Measurements from ENCODE around the gene PAK5. TPM values are rescaled to one million over a fixed set of nuclear protein-coding genes. Genes with fewer than 3 reads are reported as not detected.

Gene PAK5
- total and polyA plus RNA-seq, 10 donors, result not detected

DNA sequence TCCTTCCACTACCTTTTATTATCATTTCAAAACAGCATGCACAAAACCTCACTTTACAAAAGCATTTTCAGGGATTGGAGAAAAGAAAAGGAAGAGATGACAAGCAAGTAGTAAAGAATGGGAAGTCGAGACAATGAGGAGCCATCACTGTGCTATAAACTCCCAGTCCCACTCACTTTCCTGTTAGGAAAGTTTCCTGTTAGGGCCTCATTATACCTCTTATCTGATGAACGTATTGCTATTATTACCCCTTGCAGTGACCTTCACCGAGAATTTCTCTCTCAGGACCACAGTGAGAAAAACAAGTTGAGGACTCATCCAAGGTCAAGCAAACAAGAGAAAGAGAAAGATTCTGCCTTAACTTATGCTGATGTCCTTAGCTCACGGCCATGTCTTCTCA is 295.7 kb downstream of the PAK5 start:
- no peaks in the 10 kb centered on the region for H3K9me3 ChIP-seq
- peaks cover 0 to 4% (median 0%) of the 10 kb centered on the region in 7 donors for H3K27me3 ChIP-seq (replicated peaks in 1 of 7)
- 27 to 38% (median 38%) methylated on average over 4 of the region's 4 CpGs for WGBS, 5 donors
- H3K36me3 ChIP-seq, result no peaks in the 10 kb centered on the region
- TF ChIP-seq, protein P1, sequence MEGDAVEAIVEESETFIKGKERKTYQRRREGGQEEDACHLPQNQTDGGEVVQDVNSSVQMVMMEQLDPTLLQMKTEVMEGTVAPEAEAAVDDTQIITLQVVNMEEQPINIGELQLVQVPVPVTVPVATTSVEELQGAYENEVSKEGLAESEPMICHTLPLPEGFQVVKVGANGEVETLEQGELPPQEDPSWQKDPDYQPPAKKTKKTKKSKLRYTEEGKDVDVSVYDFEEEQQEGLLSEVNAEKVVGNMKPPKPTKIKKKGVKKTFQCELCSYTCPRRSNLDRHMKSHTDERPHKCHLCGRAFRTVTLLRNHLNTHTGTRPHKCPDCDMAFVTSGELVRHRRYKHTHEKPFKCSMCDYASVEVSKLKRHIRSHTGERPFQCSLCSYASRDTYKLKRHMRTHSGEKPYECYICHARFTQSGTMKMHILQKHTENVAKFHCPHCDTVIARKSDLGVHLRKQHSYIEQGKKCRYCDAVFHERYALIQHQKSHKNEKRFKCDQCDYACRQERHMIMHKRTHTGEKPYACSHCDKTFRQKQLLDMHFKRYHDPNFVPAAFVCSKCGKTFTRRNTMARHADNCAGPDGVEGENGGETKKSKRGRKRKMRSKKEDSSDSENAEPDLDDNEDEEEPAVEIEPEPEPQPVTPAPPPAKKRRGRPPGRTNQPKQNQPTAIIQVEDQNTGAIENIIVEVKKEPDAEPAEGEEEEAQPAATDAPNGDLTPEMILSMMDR (IDR thresholded peaks at IDR 0.05 in 8 of 11, conservative IDR thresholded peaks at IDR 0.05 in 3 of 11), result no peak
- TF ChIP-seq POLR2AphosphoS5 (IDR thresholded peaks at IDR 0.05), result no peak
- H3K4me3 ChIP-seq, result no peak overlapping the region
- no peaks in the 10 kb centered on the region for H3K4me1 ChIP-seq
- intact Hi-C loops (cut with DNase I; ENCODE audit: low total_unique reads), result no loop called here
- DNase-seq, result no peak
- no peak overlapping the region for H3K27ac ChIP-seq

DNA sequence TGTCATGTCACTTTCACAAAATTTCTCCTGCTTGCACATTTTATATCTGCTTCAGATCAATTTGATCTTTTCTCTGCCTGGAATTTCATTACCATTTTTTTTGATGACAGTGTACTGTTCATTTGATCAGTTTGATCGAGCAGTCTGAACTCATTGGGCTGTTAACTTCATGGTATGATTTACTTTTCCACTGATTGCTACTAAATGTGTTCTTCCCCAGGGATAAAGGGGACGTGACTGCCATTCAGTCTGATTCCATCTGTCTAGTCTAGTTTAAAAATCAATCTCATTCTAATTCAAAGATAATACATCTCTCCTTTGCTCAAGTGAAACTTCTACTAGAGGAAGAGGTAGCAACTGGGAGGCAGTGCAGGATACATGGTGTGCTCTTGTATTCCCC is 303.4 kb downstream of the PAK5 start:
- intact Hi-C loops (cut with DNase I; ENCODE audit: low total_unique reads), result no loop called here
- Histone ChIP-seq H3K4me1 (no peaks in the 10 kb centered on the region), H3K27me3 (replicated peaks in 1 of 7) (no peaks in the 10 kb centered on the region), H3K9me3 (no peaks in the 10 kb centered on the region), H3K27ac (no peak overlapping the region), H3K4me3 (no peak overlapping the region), H3K36me3 (no peaks in the 10 kb centered on the region)
- WGBS, 5 donors, result 66 to 90% (median 85%) methylated on average over 2 of the region's 2 CpGs
- TF ChIP-seq POLR2AphosphoS5 (IDR thresholded peaks at IDR 0.05) (no peak), POLR2A (IDR thresholded peaks at IDR 0.05) (no peak)
- TF ChIP-seq, protein P1 (IDR thresholded peaks at IDR 0.05 in 8 of 11, conservative IDR thresholded peaks at IDR 0.05 in 3 of 11), result no peak
- no peak for DNase-seq

DNA sequence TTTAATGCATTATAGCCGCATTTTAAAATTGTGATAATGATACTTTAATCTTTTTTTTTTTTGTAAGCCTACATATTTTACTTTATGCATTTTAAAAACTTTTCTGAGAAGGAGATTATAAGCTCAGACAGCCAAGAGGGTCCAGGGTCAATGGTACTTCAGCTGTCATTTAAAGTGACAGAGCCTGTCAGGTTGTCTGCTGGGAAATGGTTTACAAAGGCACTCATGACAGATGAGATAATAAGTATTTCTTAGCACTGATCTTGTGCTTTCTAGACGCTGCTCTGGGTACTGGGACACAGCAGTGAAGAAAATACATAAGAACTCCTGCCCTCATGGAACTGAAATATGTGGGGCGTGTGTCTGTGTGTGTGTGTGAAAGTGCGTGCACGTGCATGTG is 304.9 kb downstream of the PAK5 start:
- WGBS, 5 donors, result 80 to 85% (median 84%) methylated on average over 5 of the region's 5 CpGs
- H3K27me3 ChIP-seq (replicated peaks in 1 of 7), result no peaks in the 10 kb centered on the region
- no peak overlapping the region for H3K4me3 ChIP-seq
- no peaks in the 10 kb centered on the region for H3K36me3 ChIP-seq
- H3K4me1 ChIP-seq, result no peaks in the 10 kb centered on the region
- TF ChIP-seq POLR2A (IDR thresholded peaks at IDR 0.05) (no peak), POLR2AphosphoS5 (IDR thresholded peaks at IDR 0.05) (no peak)
- TF ChIP-seq, protein P1 (IDR thresholded peaks at IDR 0.05 in 8 of 11, conservative IDR thresholded peaks at IDR 0.05 in 3 of 11), result no peak
- no peaks in the 10 kb centered on the region for H3K9me3 ChIP-seq
- intact Hi-C loops (cut with DNase I; ENCODE audit: low total_unique reads), result no loop called here
- DNase-seq, result no peak
- H3K27ac ChIP-seq, result no peak overlapping the region

DNA sequence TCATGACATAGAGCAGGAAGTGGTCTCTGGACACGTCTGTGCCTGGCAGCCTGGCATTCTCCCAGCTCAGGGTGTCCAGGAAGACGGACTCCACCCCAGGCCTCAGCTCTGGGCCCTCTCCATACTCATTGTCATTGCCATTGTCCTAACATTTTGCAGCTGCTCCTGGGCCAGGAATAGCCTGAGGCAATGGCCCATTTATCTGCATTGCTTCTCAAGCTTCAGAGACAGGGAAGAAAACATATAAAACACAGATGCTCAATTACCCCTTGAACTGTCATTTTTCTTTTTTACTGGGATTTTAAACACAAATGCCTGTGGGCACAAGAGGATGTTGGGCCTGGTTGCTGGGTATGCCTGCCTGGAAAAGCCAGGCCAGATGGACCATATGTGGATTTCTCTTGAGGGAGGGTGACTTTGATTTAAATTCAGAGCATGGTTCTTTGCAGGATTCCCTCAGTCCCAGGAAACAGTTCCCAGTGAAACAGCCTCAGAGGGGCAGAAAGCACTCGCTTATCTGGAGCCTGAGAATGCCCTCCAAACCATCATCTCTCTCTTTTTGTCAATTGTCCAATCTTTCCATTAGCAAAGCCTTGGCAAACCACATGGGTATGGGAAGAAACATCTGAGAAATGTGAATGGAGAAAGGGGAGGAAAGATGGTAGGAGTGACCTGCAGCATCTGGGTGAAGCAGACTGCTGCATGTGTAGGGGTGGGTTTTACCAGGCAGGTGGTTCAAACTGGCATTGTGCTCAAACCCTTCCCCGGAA is 306.6 kb downstream of the PAK5 start:
- intact Hi-C loops (cut with DNase I; ENCODE audit: low total_unique reads), result no loop called here
- H3K36me3 ChIP-seq, result no peaks in the 10 kb centered on the region
- no peaks in the 10 kb centered on the region for H3K9me3 ChIP-seq
- H3K4me1 ChIP-seq, result no peaks in the 10 kb centered on the region
- TF ChIP-seq, protein P1 (IDR thresholded peaks at IDR 0.05 in 8 of 11, conservative IDR thresholded peaks at IDR 0.05 in 3 of 11), result no peak
- TF ChIP-seq POLR2AphosphoS5 (IDR thresholded peaks at IDR 0.05), result no peak
- no peak for DNase-seq
- no peaks in the 10 kb centered on the region for H3K27me3 ChIP-seq (replicated peaks in 1 of 7)
- H3K27ac ChIP-seq, result no peak overlapping the region
- H3K4me3 ChIP-seq, result no peak overlapping the region
- 60 to 67% (median 62%) methylated on average over 4 of the region's 4 CpGs for WGBS, 5 donors

All from spleen (tissue), 11 donors.